Activated T-helper 9 cell treated with anti-CD3 and anti-CD28 coated beads, Interleukin-2, amount 50 U/mL, for 16 hours (primary cell): ENCODE data around the gene POU6F1.

Source experiments
- DNase-seq: peaks from one replicate; pipeline ENCODE4 v3.0.0-alpha.2; 2020; ENCODE audit warnings: low read depth

The POU6F1 gene

GRCh38 chr12:51163795-51164194 lies 54.1 kb downstream of the POU6F1 start:
- no peak for DNase-seq

- DNase-seq: no peak
These were observed 55.6 kb downstream of the POU6F1 start for GRCh38 chr12:51162217-51162616.

GRCh38 chr12:51160814-51161459 lies 56.9 kb downstream of the POU6F1 start:
- DNase-seq: no peak

GRCh38 chr12:51156245-51156765 lies 61.6 kb downstream of the POU6F1 start:
- no peak for DNase-seq

GRCh38 chr12:51152953-51153352 lies 64.9 kb downstream of the POU6F1 start:
- no peak for DNase-seq

GRCh38 chr12:51150777-51151176 lies 67.1 kb downstream of the POU6F1 start:
- no peak for DNase-seq

- DNase-seq: no peak
These were observed 70.6 kb downstream of the POU6F1 start for GRCh38 chr12:51147309-51147708.

GRCh38 chr12:51139292-51139844 lies 78.5 kb downstream of the POU6F1 start:
- DNase-seq: no peak
